HG02759 (cell line): ENCODE measurements around the gene MOK.

ENCODE experiments used
- ATAC-seq: cut with Tn5 transposase; IDR thresholded peaks from one replicate; pipeline ENCODE4 v1.9.1; 2021; ENCODE audit warnings: mild to moderate bottlenecking, moderate library complexity; ENCODE audit not compliant: unreplicated experiment

The MOK gene

GRCh38 chr14:102226356-102227125 lies 78.4 kb downstream of the MOK start:
- no peak for ATAC-seq

GRCh38 chr14:102225936-102226335 lies 79.0 kb downstream of the MOK start:
- ATAC-seq: no peak

GRCh38 chr14:102225386-102225785 lies 79.6 kb downstream of the MOK start:
- ATAC-seq: no peak

- no peak for ATAC-seq
Measured at GRCh38 chr14:102223682-102224081, 81.3 kb downstream of the MOK start.

GRCh38 chr14:102222751-102223150 lies 82.2 kb downstream of the MOK start:
- ATAC-seq: no peak

- no peak for ATAC-seq
Measured at GRCh38 chr14:102222009-102222575, 82.9 kb downstream of the MOK start.

- no peak for ATAC-seq
Measured at GRCh38 chr14:102221026-102221425, 83.9 kb downstream of the MOK start.

- peak; percentile 89 for ATAC-seq
Measured at GRCh38 chr14:102220031-102220430, 84.9 kb downstream of the MOK start.

GRCh38 chr14:102219316-102219715 lies 85.6 kb downstream of the MOK start:
- ATAC-seq: no peak

GRCh38 chr14:102218688-102219087 lies 86.3 kb downstream of the MOK start:
- no peak for ATAC-seq

GRCh38 chr14:102217987-102218421 lies 87.0 kb downstream of the MOK start:
- ATAC-seq: no peak

GRCh38 chr14:102217399-102217798 lies 87.6 kb downstream of the MOK start:
- no peak for ATAC-seq

- no peak for ATAC-seq
Measured at GRCh38 chr14:102215576-102216250, 89.3 kb downstream of the MOK start.

- no peak for ATAC-seq
Measured at GRCh38 chr14:102215071-102215470, 89.9 kb downstream of the MOK start.

- no peak for ATAC-seq
Measured at GRCh38 chr14:102213984-102214658, 90.8 kb downstream of the MOK start.

GRCh38 chr14:102213470-102213869 lies 91.5 kb downstream of the MOK start:
- ATAC-seq: no peak

GRCh38 chr14:102212845-102213244 lies 92.1 kb downstream of the MOK start:
- no peak for ATAC-seq

GRCh38 chr14:102212356-102212755 lies 92.6 kb downstream of the MOK start:
- ATAC-seq: no peak

- no peak for ATAC-seq
Measured at GRCh38 chr14:102211240-102211639, 93.7 kb downstream of the MOK start.

GRCh38 chr14:102210421-102211042 lies 94.4 kb downstream of the MOK start:
- no peak for ATAC-seq
